Hepatocyte (in vitro differentiated cells): ENCODE measurements around the gene TCF12. TPM values are rescaled to one million over a fixed set of nuclear protein-coding genes. Genes with fewer than 3 reads are reported as not detected.

ENCODE experiments used
- DNase-seq: peaks from one replicate; pipeline ENCODE4 v3.0.0-alpha.2; 2016; ENCODE audit warnings: low spot score
- H2AFZ ChIP-seq: fragments of 200-600 bp; sonication (generic); 2 replicates; pipeline ENCODE4 v1.6.0; 2016; ENCODE audit warnings: antibody characterized with exemption, mild to moderate bottlenecking
- H3K27ac ChIP-seq: fragments of 200-600 bp; sonication (generic); 2 replicates; pipeline ENCODE4 v1.5.1; 2016; ENCODE audit warnings: mild to moderate bottlenecking
- H3K27me3 ChIP-seq: fragments of 200-600 bp; sonication (generic); 2 replicates; pipeline ENCODE4 v1.6.1; 2016
- H3K36me3 ChIP-seq: fragments of 200-600 bp; sonication (generic); replicated peaks from 2 replicates; pipeline ENCODE4 v1.5.1; 2016; ENCODE audit warnings: low read depth; ENCODE audit not compliant: insufficient read depth
- H3K4me1 ChIP-seq: fragments of 200-600 bp; sonication (generic); 2 replicates; pipeline ENCODE4 v1.5.1; 2016; ENCODE audit warnings: mild to moderate bottlenecking, moderate library complexity; ENCODE audit not compliant: insufficient read depth
- H3K4me2 ChIP-seq: fragments of 200-600 bp; sonication (generic); 2 replicates; pipeline ENCODE4 v1.6.0; 2016
- H3K4me3 ChIP-seq: fragments of 200-600 bp; sonication (generic); 2 replicates; pipeline ENCODE4 v1.5.1; 2016; ENCODE audit warnings: mild to moderate bottlenecking
- H3K79me2 ChIP-seq: fragments of 200-600 bp; sonication (generic); 2 replicates; pipeline ENCODE4 v1.6.0; 2017; ENCODE audit warnings: mild to moderate bottlenecking
- H3K9me2 ChIP-seq: fragments of 200-600 bp; sonication (generic); replicated peaks from 2 replicates; pipeline ENCODE4 v1.6.0; 2017; ENCODE audit warnings: mild to moderate bottlenecking; ENCODE audit not compliant: insufficient read depth
- H3K9me3 ChIP-seq: fragments of 200-600 bp; sonication (generic); 2 replicates; pipeline ENCODE4 v1.5.1; 2016; ENCODE audit warnings: low read depth, mild to moderate bottlenecking
- H4K20me1 ChIP-seq: fragments of 200-600 bp; sonication (generic); 2 replicates; pipeline ENCODE4 v1.6.0; 2016; ENCODE audit warnings: mild to moderate bottlenecking; ENCODE audit not compliant: insufficient read depth, poor library complexity, severe bottlenecking
- CTCF ChIP-seq: fragments of 200-600 bp; sonication (generic); IDR thresholded peaks from 2 replicates; pipeline ENCODE4 v1.5.1; 2016; ENCODE audit warnings: antibody characterized with exemption, mild to moderate bottlenecking; ENCODE audit not compliant: poor library complexity
- EZH2 ChIP-seq: fragments of 200-600 bp; sonication (generic); IDR thresholded peaks from 2 replicates; pipeline ENCODE4 v1.6.1; 2016; ENCODE audit warnings: antibody characterized with exemption, mild to moderate bottlenecking, borderline replicate concordance
- EZH2phosphoT487 ChIP-seq: fragments of 200-600 bp; sonication (generic); IDR thresholded peaks from one replicate; pipeline ENCODE4 v1.6.1; 2018; ENCODE audit warnings: antibody characterized with exemption, mild to moderate bottlenecking, low read depth, moderate library complexity; ENCODE audit not compliant: unreplicated experiment, severe bottlenecking
- WGBS: methylation state at CpG from one replicate; pipeline ENCODE4 v1.1.6; 2016; ENCODE audit warnings: low lambda C conversion rate; ENCODE audit errors: missing lambda C conversion rate; 5-methylcytosine and 5-hydroxymethylcytosine counted together
- polyA plus RNA-seq: library from polyadenylated mRNA; unstranded; fragments of >200 nt; fragmentation: Nextera tagmentation; extraction: Ambion mirVana; gene quantifications from 2 replicates; pipeline ENCODE4 v1.2.1, GENCODE V29; 2016
- total RNA-seq: library from RNA; depleted of rRNA; stranded (reverse); fragments of >200 nt; gene quantifications from 2 replicates; pipeline ENCODE4 v1.2.3, GENCODE V29; 2014

The TCF12 gene
- total and polyA plus RNA-seq, 2 experiments from 2014 or later, result 42.0 to 93.2 TPM

- H3K9me3 ChIP-seq, result no peaks in the 10 kb centered on the region
- no peak overlapping the region for H3K4me3 ChIP-seq
- no peak for DNase-seq
- H3K27me3 ChIP-seq, result no peaks in the 10 kb centered on the region
- no peak overlapping the region for H3K27ac ChIP-seq
- 93% methylated on average over 13 of the region's 13 CpGs for WGBS
- no peaks in the 10 kb centered on the region for H4K20me1 ChIP-seq
- no peaks in the 10 kb centered on the region for H3K9me2 ChIP-seq
- no peaks in the 10 kb centered on the region for H3K36me3 ChIP-seq
- H2AFZ ChIP-seq, result no peak overlapping the region
- no peaks in the 10 kb centered on the region for H3K79me2 ChIP-seq
- H3K4me1 ChIP-seq, result peaks cover 18% of the 10 kb centered on the region
- no peak for TF ChIP-seq CTCF
- TF ChIP-seq EZH2, result no peak
- no peak for TF ChIP-seq EZH2phosphoT487
- no peak overlapping the region for H3K4me2 ChIP-seq
Measured at GRCh38 chr15:57329582-57330367, 411.3 kb downstream of the TCF12 start.

GRCh38 chr15:57330619-57331340, 412.3 kb downstream of the TCF12 start:
- no peak overlapping the region for H3K4me2 ChIP-seq
- no peaks in the 10 kb centered on the region for H3K79me2 ChIP-seq
- no peaks in the 10 kb centered on the region for H3K9me3 ChIP-seq
- no peaks in the 10 kb centered on the region for H4K20me1 ChIP-seq
- TF ChIP-seq EZH2 (no peak), CTCF (no peak), EZH2phosphoT487 (no peak)
- no peaks in the 10 kb centered on the region for H3K27me3 ChIP-seq
- H3K27ac ChIP-seq, result no peak overlapping the region
- no peak overlapping the region for H2AFZ ChIP-seq
- H3K36me3 ChIP-seq, result no peaks in the 10 kb centered on the region
- WGBS, result 78% methylated on average over 14 of the region's 14 CpGs
- no peak for DNase-seq
- H3K9me2 ChIP-seq, result no peaks in the 10 kb centered on the region
- H3K4me3 ChIP-seq, result no peak overlapping the region
- H3K4me1 ChIP-seq, result peaks cover 18% of the 10 kb centered on the region

- 70% methylated on average over 8 of the region's 8 CpGs for WGBS
- no peak overlapping the region for H3K4me2 ChIP-seq
- DNase-seq, result no peak
Measured at GRCh38 chr15:57332326-57332725, 413.9 kb downstream of the TCF12 start.

More at GRCh38 chr15:57332326-57332725, 413.9 kb downstream of the TCF12 start:
- Histone ChIP-seq H3K4me1 (peaks cover 13% of the 10 kb centered on the region), H3K79me2 (no peaks in the 10 kb centered on the region), H3K9me2 (no peaks in the 10 kb centered on the region), H2AFZ (no peak overlapping the region), H3K36me3 (no peaks in the 10 kb centered on the region), H3K27me3 (no peaks in the 10 kb centered on the region), H4K20me1 (no peaks in the 10 kb centered on the region), H3K9me3 (no peaks in the 10 kb centered on the region), H3K27ac (no peak overlapping the region), H3K4me3 (no peak overlapping the region)
- TF ChIP-seq CTCF (no peak), EZH2 (no peak), EZH2phosphoT487 (no peak)
